Stimulated activated CD8-positive, alpha-beta memory T cell treated with anti-CD3 and anti-CD28 coated beads, Interleukin-4, amount 100 ng/mL, for 24 hours (primary cell): Measurements from ENCODE around the gene RGS7.
"Not testable (repeated sequence)": the region's sequence is repeated elsewhere in the genome, so short reads cannot be mapped to it uniquely, and the experiment has no call there.

Experiments used
- DNase-seq: peaks from one replicate; pipeline ENCODE4 v3.0.0-alpha.2; 2020; ENCODE audit warnings: low read depth

Gene RGS7

DNA sequence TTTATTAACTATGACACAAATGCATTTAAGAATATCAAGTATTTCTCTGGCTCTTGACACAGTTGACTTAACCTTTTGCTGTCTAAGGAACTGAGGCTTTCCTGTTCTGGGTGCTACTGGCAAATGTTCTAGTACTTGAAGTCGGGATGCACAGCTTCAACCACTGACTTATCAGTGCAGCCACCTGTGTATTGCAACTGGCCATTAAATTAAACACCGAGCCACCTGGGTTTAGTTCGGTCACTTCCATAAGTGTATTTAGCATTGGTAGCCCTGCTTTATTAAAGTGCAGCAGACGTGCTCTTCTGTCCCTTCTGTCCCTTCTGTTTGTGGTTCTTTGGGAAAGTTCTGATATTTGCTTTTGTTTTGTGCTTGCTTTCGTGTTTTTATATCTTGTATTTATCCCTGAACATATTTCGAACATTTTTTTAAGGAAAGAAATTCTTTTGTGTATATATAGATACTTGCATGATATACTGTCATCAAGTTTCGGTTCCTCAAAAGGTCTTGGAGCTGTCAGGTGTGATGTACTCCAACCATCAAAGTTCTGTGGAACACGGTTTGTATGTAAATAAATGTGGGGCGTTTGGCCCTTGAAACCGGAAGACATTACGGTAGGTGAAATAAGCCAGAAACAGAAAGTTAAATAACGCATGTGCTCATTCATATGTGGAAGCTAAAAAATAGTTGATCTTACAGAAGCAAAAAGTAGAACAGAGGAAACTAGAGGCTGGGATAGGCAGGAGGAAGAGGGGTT, 447.1 kb downstream of the RGS7 start:
- no peak for DNase-seq

DNA sequence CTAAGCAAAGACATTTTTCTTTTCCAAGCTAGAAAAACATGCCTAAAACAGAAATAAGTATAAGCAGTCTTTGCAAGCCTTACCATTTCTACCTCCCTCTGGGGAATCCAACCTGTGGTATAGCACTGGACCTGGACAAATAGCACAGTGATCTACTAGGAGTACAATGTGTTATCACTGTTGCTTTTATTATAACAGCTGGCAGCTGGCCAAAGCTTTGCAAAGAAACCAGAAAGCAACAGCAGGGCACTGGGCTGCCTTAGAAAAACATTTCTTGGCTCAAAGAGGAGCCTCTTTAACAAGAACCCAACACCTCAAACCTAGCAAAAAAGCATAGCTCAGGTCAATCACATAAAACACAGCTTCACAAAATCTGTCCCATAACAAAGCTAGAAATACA, 450.5 kb downstream of the RGS7 start:
- no peak for DNase-seq

- DNase-seq = no peak
Observed at GRCh38 chr1:240905225-240905765, 451.7 kb downstream of the RGS7 start.

DNA sequence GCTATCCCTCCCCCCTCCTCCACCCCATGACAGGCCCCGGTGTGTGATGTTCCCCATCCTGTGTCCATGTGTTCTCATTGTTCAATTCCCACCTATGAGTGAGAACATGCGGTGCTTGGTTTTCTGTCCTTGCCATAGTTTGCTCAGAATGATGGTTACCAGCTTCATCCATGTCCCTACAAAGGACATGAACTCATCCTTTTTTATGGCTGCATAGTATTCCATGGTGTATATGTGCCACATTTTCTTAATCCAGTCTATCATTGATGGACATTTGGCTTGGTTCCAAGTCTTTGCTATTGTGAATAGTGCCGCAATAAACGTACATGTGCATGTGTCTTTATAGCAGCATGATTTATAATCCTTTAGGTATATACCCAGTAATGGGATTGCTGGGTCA, 461.6 kb downstream of the RGS7 start:
- not testable (repeated sequence) for DNase-seq

GRCh38 chr1:240888787-240889048, 468.3 kb downstream of the RGS7 start:
- DNase-seq = no peak

GRCh38 chr1:240888039-240888786, 468.8 kb downstream of the RGS7 start:
- no peak for DNase-seq

- no peak for DNase-seq
Observed at GRCh38 chr1:240883490-240883889, 473.5 kb downstream of the RGS7 start.

GRCh38 chr1:240882656-240883308, 474.2 kb downstream of the RGS7 start:
- not testable (repeated sequence) for DNase-seq

DNA sequence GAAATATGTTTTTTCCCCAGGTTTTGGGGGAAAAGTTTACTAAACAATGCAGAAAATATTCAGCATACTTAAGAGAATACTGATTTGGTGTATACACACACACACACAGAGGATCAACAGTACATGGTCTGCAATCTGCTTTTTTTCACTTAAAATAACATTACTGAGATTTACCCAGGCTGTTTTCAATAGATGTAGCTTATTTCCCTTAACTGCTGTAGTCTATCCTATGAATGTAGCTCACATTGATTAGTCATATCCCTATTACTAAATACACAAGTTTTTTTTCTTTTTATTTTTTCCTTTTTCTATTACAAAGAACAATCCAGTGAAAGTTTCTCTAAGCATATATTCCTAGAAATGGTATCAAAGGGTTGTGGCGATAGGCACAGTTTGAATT, 478.4 kb downstream of the RGS7 start:
- no peak for DNase-seq

DNA sequence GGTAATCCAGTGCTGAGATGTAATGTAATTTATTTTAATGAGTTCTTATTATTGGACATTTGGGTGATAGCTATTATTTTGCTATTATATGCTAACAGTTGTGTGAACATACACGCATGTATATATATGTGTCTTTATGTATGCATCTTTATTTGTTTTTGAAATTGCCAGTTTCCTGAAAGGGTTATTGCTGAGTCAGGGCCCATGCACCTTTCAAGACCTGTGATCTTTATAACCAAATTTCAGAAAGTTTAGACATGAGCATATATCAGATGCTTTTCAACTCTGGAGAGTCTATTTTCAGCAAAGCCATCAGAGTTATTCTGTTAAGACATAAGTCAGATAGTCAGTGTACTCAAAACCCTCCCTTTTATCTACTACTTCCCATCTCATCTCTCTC, 479.4 kb downstream of the RGS7 start:
- DNase-seq = no peak

GRCh38 chr1:240876071-240876470, 480.9 kb downstream of the RGS7 start:
- DNase-seq = no peak

DNA sequence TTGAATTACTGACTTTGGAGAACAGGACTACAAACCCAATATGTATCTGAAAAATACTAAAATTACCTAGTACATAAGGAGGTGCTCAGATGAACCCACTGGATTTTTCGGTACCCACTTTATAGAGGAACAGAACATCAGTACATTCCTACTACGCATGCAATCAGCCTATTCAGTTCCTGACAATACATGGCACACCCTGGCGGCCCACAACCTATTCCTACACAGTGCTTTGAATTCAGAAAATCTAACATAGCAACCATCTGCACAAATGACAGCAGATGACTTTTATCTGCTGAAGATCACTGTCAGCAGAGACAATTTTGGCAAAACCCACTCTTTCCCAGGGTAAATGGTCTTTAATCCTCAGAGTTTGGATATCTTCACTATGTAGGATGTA, 487.9 kb downstream of the RGS7 start:
- no peak for DNase-seq

GRCh38 chr1:240866724-240867123, 490.3 kb downstream of the RGS7 start:
- DNase-seq = no peak

- DNase-seq = no peak
Observed at GRCh38 chr1:240860023-240860422, 497.0 kb downstream of the RGS7 start.

DNA sequence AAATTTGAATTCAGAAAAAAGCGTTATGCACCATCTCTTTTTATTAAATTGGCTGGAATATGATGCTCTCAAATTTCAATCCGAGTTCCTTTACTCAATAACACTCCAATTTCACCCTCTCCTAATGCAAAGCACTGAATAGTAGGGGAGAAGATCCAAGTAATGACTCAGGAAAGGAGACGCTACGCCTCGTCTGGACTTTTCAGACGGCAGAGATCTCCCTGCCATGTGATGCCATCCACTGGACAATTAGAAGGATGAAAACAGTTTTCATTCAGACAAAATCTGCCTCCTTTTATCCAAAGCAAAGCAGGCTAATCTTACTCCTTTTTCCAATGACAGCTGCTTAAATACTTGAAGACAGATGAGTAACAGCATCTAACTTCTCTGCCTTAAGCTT, 502.6 kb downstream of the RGS7 start:
- DNase-seq = no peak

- DNase-seq = no peak
Observed at GRCh38 chr1:240847325-240847724, 509.7 kb downstream of the RGS7 start.

DNA sequence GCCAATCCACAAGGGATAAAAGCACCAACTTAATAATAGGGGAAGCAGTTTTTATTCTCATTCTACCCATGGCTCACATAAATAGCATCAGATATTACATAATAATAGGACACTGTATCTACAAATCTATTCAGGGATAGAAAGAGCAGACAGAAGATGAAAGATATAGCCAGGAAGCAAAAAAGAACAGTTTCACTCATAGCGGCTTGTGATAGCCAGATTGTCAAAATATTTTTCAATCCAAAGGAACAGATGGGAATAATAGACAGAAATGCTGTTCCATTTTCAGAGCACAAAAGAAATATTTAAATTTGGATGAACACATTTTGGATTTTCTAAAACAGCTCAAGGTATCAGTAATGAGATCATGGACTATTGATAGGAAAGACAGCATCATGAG, 512.5 kb downstream of the RGS7 start:
- no peak for DNase-seq

DNA sequence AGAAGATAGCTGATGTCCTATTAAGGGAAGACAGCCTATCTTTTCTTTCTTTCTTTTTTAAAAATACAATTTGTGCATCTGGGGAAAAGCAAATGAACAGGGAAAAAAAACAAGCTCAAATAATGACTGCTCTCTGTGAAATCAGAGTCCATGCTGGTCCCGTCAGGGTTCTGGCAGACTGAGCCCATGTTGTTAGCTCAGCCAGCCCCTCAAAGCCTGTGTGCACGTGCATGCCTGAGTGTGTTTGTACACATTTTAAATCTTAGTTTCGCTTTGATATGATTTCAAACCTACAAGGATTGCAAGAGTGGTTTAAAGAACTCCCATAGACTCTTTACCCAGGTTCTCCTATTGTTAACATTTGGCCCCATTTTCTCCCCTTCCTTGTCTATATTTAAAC, 513.2 kb downstream of the RGS7 start:
- no peak for DNase-seq

- no peak for DNase-seq
Observed at GRCh38 chr1:240836271-240836670, 520.7 kb downstream of the RGS7 start.

- no peak for DNase-seq
Observed at GRCh38 chr1:240835291-240835690, 521.7 kb downstream of the RGS7 start.

GRCh38 chr1:240833075-240833474, 523.9 kb downstream of the RGS7 start:
- DNase-seq = no peak

DNA sequence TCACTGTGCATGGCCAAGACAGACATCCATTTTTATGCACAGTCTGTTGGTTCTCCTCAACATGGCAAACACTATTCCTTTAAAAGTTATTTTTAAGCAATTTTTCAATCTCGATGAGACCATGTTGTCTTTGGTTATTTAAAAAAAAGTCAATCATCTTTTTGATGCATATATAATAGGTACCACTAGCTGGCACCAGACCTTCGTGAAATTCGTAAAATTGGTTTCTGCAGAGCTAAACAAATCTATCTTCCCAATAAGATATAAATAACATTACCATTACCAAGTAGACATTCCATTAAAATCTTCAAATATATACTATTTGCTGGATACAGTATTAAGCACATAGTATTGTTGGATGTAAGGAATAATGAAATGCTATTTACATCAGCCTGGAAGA, 525.1 kb downstream of the RGS7 start:
- no peak for DNase-seq

- no peak for DNase-seq
Observed at GRCh38 chr1:240831191-240831631, 525.8 kb downstream of the RGS7 start.
